IMR-90 (cell line): ENCODE results near the gene TENM3. TPM values are rescaled to one million over a fixed set of nuclear protein-coding genes. Genes with fewer than 3 reads are reported as not detected.

Source experiments
- ATAC-seq: fragments of 200-7000 bp; cut with Tn5 transposase; 2 replicates; pipeline ENCODE4 v1.9.1; 2020; ENCODE audit warnings: low read depth, mild to moderate bottlenecking, moderate library complexity
- BruUV-seq: library from RNA; stranded (reverse); fragments of 400-500 nt; replicated peaks from 2 replicates; lab custom pipeline; 2021; lab: Mats Ljungman, UMichigan
- CTCF ChIA-PET: fragments of 300-600 bp; formaldehyde crosslinking; extraction: SDS; loops from one replicate; lab custom pipeline; 2021; ENCODE audit warnings: antibody characterized with exemption; lab: Yijun Ruan, JAX
- POLR2A ChIA-PET: fragments of 300-600 bp; sonication (Branson Sonifier 250); formaldehyde crosslinking; loops from one replicate; lab custom pipeline; 2022; ENCODE audit warnings: antibody characterized with exemption; ENCODE audit not compliant: unreplicated experiment; lab: Charles Lee
- DNase-seq: peaks from one replicate; pipeline ENCODE4 v3.0.0; 2013
- H2AFZ ChIP-seq: replicated peaks from 2 replicates; pipeline ENCODE3; 2013; ENCODE audit warnings: low read length, mild to moderate bottlenecking; ENCODE audit not compliant: poor library complexity
- H2AK5ac ChIP-seq: 2 replicates; pipeline ENCODE4 v1.6.1; 2013; ENCODE audit warnings: low read depth, low read length, inconsistent platforms
- H2AK9ac ChIP-seq: replicated peaks from 2 replicates; pipeline ENCODE3; 2013; ENCODE audit warnings: mild to moderate bottlenecking, low read depth, low read length, moderate library complexity; ENCODE audit not compliant: poor library complexity
- H2BK120ac ChIP-seq: 2 replicates; pipeline ENCODE4 v1.6.1; 2013; ENCODE audit warnings: low read depth, low read length, inconsistent platforms
- H2BK15ac ChIP-seq: 3 replicates; pipeline ENCODE4 v1.6.1; 2013; ENCODE audit warnings: low read depth, low read length, inconsistent platforms
- H2BK20ac ChIP-seq: 2 replicates; pipeline ENCODE4 v1.6.1; 2013; ENCODE audit warnings: low read depth, mild to moderate bottlenecking, inconsistent platforms, low read length, moderate library complexity
- H2BK5ac ChIP-seq: 2 replicates; pipeline ENCODE4 v1.6.1; 2013; ENCODE audit warnings: mild to moderate bottlenecking, low read depth, low read length, inconsistent platforms; ENCODE audit not compliant: poor library complexity, severe bottlenecking
- H3K14ac ChIP-seq: replicated peaks from 2 replicates; pipeline ENCODE4 v1.6.1; 2013; ENCODE audit warnings: low read depth, low read length, inconsistent platforms
- H3K18ac ChIP-seq: 2 replicates; pipeline ENCODE4 v1.6.1; 2013; ENCODE audit warnings: low read depth, low read length, control low read depth
- H3K23ac ChIP-seq: 2 replicates; pipeline ENCODE4 v1.6.1; 2013; ENCODE audit warnings: low read depth, low read length, inconsistent platforms
- H3K27ac ChIP-seq: 2 replicates; pipeline ENCODE4 v1.5.1; 2013; ENCODE audit warnings: mild to moderate bottlenecking, control low read depth, low read length; ENCODE audit not compliant: insufficient read depth
- H3K27me3 ChIP-seq: 2 replicates; pipeline ENCODE4 v1.6.1; 2013; ENCODE audit warnings: low read length; ENCODE audit not compliant: control insufficient read depth, insufficient read depth
- H3K36me3 ChIP-seq: 2 replicates; pipeline ENCODE4 v1.6.1; 2013; ENCODE audit warnings: low read length, mixed read lengths; ENCODE audit not compliant: control insufficient read depth, insufficient read depth
- H3K4ac ChIP-seq: 2 replicates; pipeline ENCODE4 v1.6.1; 2013; ENCODE audit warnings: low read depth, low read length, inconsistent platforms
- H3K4me1 ChIP-seq: 2 replicates; pipeline ENCODE4 v1.6.1; 2013; ENCODE audit warnings: low read length, mixed read lengths; ENCODE audit not compliant: control insufficient read depth, insufficient read depth
- H3K4me2 ChIP-seq: 2 replicates; pipeline ENCODE4 v1.6.1; 2013; ENCODE audit warnings: low read depth, mild to moderate bottlenecking, control low read depth, low read length, moderate library complexity
- H3K4me3 ChIP-seq: 2 replicates; pipeline ENCODE4 v1.5.1; 2013; ENCODE audit warnings: low read depth, mild to moderate bottlenecking, control low read depth, low read length, moderate library complexity; ENCODE audit not compliant: insufficient read depth
- H3K56ac ChIP-seq: 2 replicates; pipeline ENCODE4 v1.6.1; 2013; ENCODE audit warnings: low read length, inconsistent platforms; ENCODE audit not compliant: insufficient read depth; ENCODE audit errors: extremely low read depth
- H3K79me1 ChIP-seq, 2 experiments: 2 replicates each; pipeline ENCODE4 v1.6.1; 2013; ENCODE audit warnings: low read length in 2 of 2, inconsistent platforms in 1 of 2, low read depth in 1 of 2
- H3K9ac ChIP-seq: 2 replicates; pipeline ENCODE4 v1.6.1; 2013; ENCODE audit warnings: low read depth, low read length, control low read depth
- H3K9me1 ChIP-seq: 2 replicates; pipeline ENCODE4 v1.6.1; 2013; ENCODE audit warnings: low read length, inconsistent platforms; ENCODE audit not compliant: insufficient read depth
- H3K9me3 ChIP-seq: 2 replicates; pipeline ENCODE4 v1.6.1; 2013; ENCODE audit warnings: low read length; ENCODE audit not compliant: control insufficient read depth, insufficient read depth
- H4K20me1 ChIP-seq: 2 replicates; pipeline ENCODE4 v1.6.1; 2013; ENCODE audit warnings: low read length, inconsistent platforms; ENCODE audit not compliant: insufficient read depth
- H4K5ac ChIP-seq: 2 replicates; pipeline ENCODE4 v1.6.1; 2013; ENCODE audit warnings: mild to moderate bottlenecking, low read depth, low read length, control low read depth
- H4K8ac ChIP-seq, 2 experiments: 2 replicates each; pipeline ENCODE4 v1.6.1; 2013; ENCODE audit warnings: low read depth in 2 of 2, low read length in 2 of 2, control low read depth in 1 of 2, inconsistent platforms in 1 of 2
- H4K91ac ChIP-seq: 2 replicates; pipeline ENCODE4 v1.6.1; 2013; ENCODE audit warnings: low read depth, low read length, inconsistent platforms; ENCODE audit not compliant: insufficient read depth
- BHLHE40 ChIP-seq: fragments of 150-350 bp; IDR thresholded peaks from 2 replicates; pipeline ENCODE4 v1.6.1; 2016; ENCODE audit warnings: mild to moderate bottlenecking, low read depth, low read length
- CEBPB ChIP-seq: IDR thresholded peaks from 2 replicates; pipeline ENCODE4 v1.6.1; 2012; ENCODE audit warnings: low read depth, low read length, improper control_type of control experiment
- CHD1 ChIP-seq: IDR thresholded peaks from 2 replicates; pipeline ENCODE4 v1.6.1; 2012; ENCODE audit warnings: low read depth, low read length, improper control_type of control experiment
- FOS ChIP-seq: fragments of 150-350 bp; IDR thresholded peaks from 2 replicates; pipeline ENCODE4 v1.6.1; 2016; ENCODE audit warnings: low read depth, low read length
- MAZ ChIP-seq: IDR thresholded peaks from 2 replicates; pipeline ENCODE4 v1.6.1; 2012; ENCODE audit warnings: low read depth, mild to moderate bottlenecking, low read length, improper control_type of control experiment, moderate library complexity, borderline replicate concordance
- MXI1 ChIP-seq: IDR thresholded peaks from 2 replicates; pipeline ENCODE4 v1.6.1; 2012; ENCODE audit warnings: low read depth, mild to moderate bottlenecking, low read length, moderate library complexity, borderline replicate concordance
- NFE2L2 ChIP-seq: fragments of 150-350 bp; IDR thresholded peaks from 2 replicates; pipeline ENCODE4 v1.6.1; 2016; ENCODE audit warnings: low read depth, mild to moderate bottlenecking, low read length
- POLR2A ChIP-seq: IDR thresholded peaks from 2 replicates; pipeline ENCODE4 v1.6.1; 2012; ENCODE audit warnings: mild to moderate bottlenecking, low read depth, low read length
- RAD21 ChIP-seq: IDR thresholded peaks from 2 replicates; pipeline ENCODE4 v1.6.1; 2012; ENCODE audit warnings: low read length, improper control_type of control experiment
- RCOR1 ChIP-seq: IDR thresholded peaks from 2 replicates; pipeline ENCODE4 v1.6.1; 2012; ENCODE audit warnings: mild to moderate bottlenecking, low read length, improper control_type of control experiment; ENCODE audit not compliant: insufficient replicate concordance
- RFX5 ChIP-seq: IDR thresholded peaks from 2 replicates; pipeline ENCODE4 v1.8.0; 2012; ENCODE audit warnings: low read depth, mild to moderate bottlenecking, low read length, moderate library complexity
- SMC3 ChIP-seq: fragments of 150-350 bp; IDR thresholded peaks from 2 replicates; pipeline ENCODE4 v1.6.1; 2016; ENCODE audit warnings: low read depth, mild to moderate bottlenecking, antibody characterized with exemption, low read length, moderate library complexity
- WGBS, 2 experiments: methylation state at CpG; one replicate each; pipeline versions ENCODE4 v1.1.5 to v1.1.7; 2013; ENCODE audit warnings: missing lambda C conversion rate in 2 of 2; ENCODE audit not compliant: insufficient read length in 1 of 2; ENCODE audit errors: extremely low coverage in 2 of 2; 5-methylcytosine and 5-hydroxymethylcytosine counted together
- dilution Hi-C: fragments of 300-500 bp; cut with HindIII; formaldehyde crosslinking; loops from one replicate; pipeline ENCODE4 v1.14.3; 2018; ENCODE audit warnings: low sequenced_read_pairs; ENCODE audit not compliant: unreplicated experiment
- in situ Hi-C: fragments of 300-500 bp; cut with MboI; formaldehyde crosslinking; loops from 3 replicates; pipeline ENCODE4 v1.14.3; 2019; ENCODE audit warnings: low sequenced_read_pairs, inconsistent platforms, mixed read lengths
- intact Hi-C: fragments of 100-400 bp; cut with micrococcal nuclease; formaldehyde crosslinking; loops from 2 replicates; pipeline ENCODE4 v1.10.0; 2022
- polyA plus RNA-seq, 3 experiments: library from polyadenylated mRNA; depleted of rRNA; stranded (reverse); fragments of >200 nt; gene quantifications; 2 replicates each; pipeline ENCODE4 v1.2.3, GENCODE V29; 2012; ENCODE audit warnings: low replicate concordance in 1 of 3
- total RNA-seq: library from RNA; depleted of rRNA; stranded (reverse); fragments of >200 nt; gene quantifications from 2 replicates; pipeline ENCODE4 v1.2.3, GENCODE V29; 2012
- TF ChIP-seq, protein P1 (sequence below): fragments of 150-350 bp; IDR thresholded peaks from 2 replicates; pipeline ENCODE4 v1.6.1; 2017; ENCODE audit warnings: mild to moderate bottlenecking, antibody characterized with exemption, low read length, low read depth
- TF ChIP-seq, protein P2 (sequence below): conservative IDR thresholded peaks from 2 replicates; pipeline ENCODE4 v1.5.1; 2012; ENCODE audit warnings: mild to moderate bottlenecking, low read depth, low read length, improper control_type of control experiment
- TF ChIP-seq, protein P3 (sequence below): fragments of 150-350 bp; IDR thresholded peaks from 2 replicates; pipeline ENCODE4 v1.6.1; 2016; ENCODE audit warnings: low read depth, mild to moderate bottlenecking, low read length, moderate library complexity, borderline replicate concordance

TENM3 gene
- total and polyA plus RNA-seq, 2 of the 4 experiments (the other 2 are of a cell fraction) = 29.9 to 173 TPM

DNA sequence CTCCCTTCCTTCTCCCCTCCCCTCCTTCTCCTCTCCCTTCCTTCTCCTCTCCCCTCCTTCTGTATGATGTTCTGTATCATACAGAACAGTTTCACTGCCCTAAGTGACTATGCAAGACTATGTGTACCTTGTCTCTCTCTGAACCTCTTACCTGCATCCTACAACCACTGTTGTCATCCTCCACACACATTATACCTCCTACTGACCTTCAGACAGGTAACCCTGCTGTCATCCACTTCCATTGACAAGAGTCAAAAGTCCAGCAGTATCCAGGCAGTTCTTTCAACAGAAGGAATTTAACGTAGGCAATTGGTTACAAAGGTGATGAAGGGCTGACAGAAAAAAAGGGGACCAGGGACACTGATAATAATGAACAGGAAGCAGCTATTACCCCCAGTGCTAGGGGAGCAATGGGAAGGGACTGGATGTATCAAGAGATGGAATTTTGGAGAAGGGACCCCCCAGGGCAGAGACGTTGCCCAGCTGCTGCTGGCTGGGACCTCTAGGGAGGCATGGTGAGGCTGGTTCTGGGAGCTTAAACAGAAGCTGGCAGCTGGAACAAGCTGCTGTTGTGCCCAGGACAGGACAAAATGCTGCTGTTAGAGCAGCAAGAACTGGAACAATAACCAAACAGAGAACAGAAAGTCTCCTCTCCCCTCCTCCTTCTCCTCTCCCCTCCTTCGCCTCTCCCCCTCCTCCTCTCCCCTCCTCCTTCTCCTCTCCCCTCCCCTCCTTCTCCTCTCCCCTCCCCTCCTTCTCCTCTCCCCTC is 589.3 kb downstream of the TENM3 start:
- dilution Hi-C loops (no loop called here), in situ Hi-C loops (no loop called here)

More for the DNA sequence above, 589.3 kb downstream of the TENM3 start:
- BruUV-seq = no TSS peak
- Histone ChIP-seq H3K4me1 (no peaks in the 10 kb centered on the region), H2BK120ac (no peak overlapping the region), H3K4ac (no peak overlapping the region), H2AK9ac (no peak overlapping the region), H4K20me1 (no peaks in the 10 kb centered on the region), H2AFZ (no peak overlapping the region), H3K27me3 (peaks cover 22% of the 10 kb centered on the region), H3K18ac (no peak overlapping the region), H3K27ac (no peak overlapping the region), H2BK20ac (no peak overlapping the region), H3K9me3 (peaks cover 3% of the 10 kb centered on the region; the same call in 1 of the 2 replicates), H3K36me3 (no peaks in the 10 kb centered on the region), H2BK5ac (no peak overlapping the region), H3K56ac (no peak overlapping the region), H4K91ac (no peak overlapping the region), H3K4me3 (no peak overlapping the region), H4K8ac (no peak overlapping the region), H3K23ac (no peak overlapping the region), H3K79me1 (no peaks in the 10 kb centered on the region), H2AK5ac (no peak overlapping the region), H3K9me1 (no peaks in the 10 kb centered on the region), H3K14ac (no peak overlapping the region), H2BK15ac (no peak overlapping the region), H4K5ac (no peak overlapping the region), H3K9ac (no peak overlapping the region), H3K4me2 (no peak overlapping the region)
- ChIA-PET CTCF (no interaction called here), POLR2A (no interaction called here)
- TF ChIP-seq CHD1 = no peak
- TF ChIP-seq RAD21 = no peak
- TF ChIP-seq MAZ = no peak
- TF ChIP-seq, protein P1, sequence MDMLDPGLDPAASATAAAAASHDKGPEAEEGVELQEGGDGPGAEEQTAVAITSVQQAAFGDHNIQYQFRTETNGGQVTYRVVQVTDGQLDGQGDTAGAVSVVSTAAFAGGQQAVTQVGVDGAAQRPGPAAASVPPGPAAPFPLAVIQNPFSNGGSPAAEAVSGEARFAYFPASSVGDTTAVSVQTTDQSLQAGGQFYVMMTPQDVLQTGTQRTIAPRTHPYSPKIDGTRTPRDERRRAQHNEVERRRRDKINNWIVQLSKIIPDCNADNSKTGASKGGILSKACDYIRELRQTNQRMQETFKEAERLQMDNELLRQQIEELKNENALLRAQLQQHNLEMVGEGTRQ = no peak
- TF ChIP-seq, protein P2, sequence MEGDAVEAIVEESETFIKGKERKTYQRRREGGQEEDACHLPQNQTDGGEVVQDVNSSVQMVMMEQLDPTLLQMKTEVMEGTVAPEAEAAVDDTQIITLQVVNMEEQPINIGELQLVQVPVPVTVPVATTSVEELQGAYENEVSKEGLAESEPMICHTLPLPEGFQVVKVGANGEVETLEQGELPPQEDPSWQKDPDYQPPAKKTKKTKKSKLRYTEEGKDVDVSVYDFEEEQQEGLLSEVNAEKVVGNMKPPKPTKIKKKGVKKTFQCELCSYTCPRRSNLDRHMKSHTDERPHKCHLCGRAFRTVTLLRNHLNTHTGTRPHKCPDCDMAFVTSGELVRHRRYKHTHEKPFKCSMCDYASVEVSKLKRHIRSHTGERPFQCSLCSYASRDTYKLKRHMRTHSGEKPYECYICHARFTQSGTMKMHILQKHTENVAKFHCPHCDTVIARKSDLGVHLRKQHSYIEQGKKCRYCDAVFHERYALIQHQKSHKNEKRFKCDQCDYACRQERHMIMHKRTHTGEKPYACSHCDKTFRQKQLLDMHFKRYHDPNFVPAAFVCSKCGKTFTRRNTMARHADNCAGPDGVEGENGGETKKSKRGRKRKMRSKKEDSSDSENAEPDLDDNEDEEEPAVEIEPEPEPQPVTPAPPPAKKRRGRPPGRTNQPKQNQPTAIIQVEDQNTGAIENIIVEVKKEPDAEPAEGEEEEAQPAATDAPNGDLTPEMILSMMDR = no peak
- no peak for TF ChIP-seq RCOR1
- TF ChIP-seq BHLHE40 = no peak
- TF ChIP-seq SMC3 = no peak
- no peak for TF ChIP-seq CEBPB
- no peak for TF ChIP-seq MXI1
- no peak for TF ChIP-seq POLR2A
- no peak for TF ChIP-seq RFX5
- TF ChIP-seq, protein P3, sequence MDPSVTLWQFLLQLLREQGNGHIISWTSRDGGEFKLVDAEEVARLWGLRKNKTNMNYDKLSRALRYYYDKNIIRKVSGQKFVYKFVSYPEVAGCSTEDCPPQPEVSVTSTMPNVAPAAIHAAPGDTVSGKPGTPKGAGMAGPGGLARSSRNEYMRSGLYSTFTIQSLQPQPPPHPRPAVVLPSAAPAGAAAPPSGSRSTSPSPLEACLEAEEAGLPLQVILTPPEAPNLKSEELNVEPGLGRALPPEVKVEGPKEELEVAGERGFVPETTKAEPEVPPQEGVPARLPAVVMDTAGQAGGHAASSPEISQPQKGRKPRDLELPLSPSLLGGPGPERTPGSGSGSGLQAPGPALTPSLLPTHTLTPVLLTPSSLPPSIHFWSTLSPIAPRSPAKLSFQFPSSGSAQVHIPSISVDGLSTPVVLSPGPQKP = no peak
- no peak for TF ChIP-seq NFE2L2
- TF ChIP-seq FOS = no peak
- WGBS, 2 experiments = 43% methylated on average over 1 of the region's 3 CpGs; no CpG with 5 or more reads in 1 of the 2 experiments
- intact Hi-C loops = no loop called here
- DNase-seq (no peak), ATAC-seq (no peak)
